SK-N-SH (cell line): ENCODE measurements around the gene MAGI2.

ENCODE experiments used
- CHD2 ChIP-seq: fragments of 150-350 bp; IDR thresholded peaks from 2 replicates; pipeline ENCODE4 v1.6.1; 2018; ENCODE audit warnings: low read length; ENCODE audit not compliant: partially characterized antibody
- CTCF ChIP-seq: fragments of 200-600 bp; sonication (generic); IDR thresholded peaks from 2 replicates; pipeline ENCODE4 v1.6.1; 2017; ENCODE audit warnings: antibody characterized with exemption, mild to moderate bottlenecking, moderate library complexity
- EP300 ChIP-seq, 2 experiments: IDR thresholded peaks; 2 replicates each; pipeline versions ENCODE4 v1.4.0 to v1.6.1; 2012; ENCODE audit warnings: borderline replicate concordance in 1 of 2, low read depth in 1 of 2, low read length in 1 of 2
- FOXJ3 ChIP-seq: sonication (generic); formaldehyde crosslinking; IDR thresholded peaks from 2 replicates; pipeline ENCODE4 v1.5.1; 2020; ENCODE audit warnings: mild to moderate bottlenecking, missing genetic modification reagents
- GABPA ChIP-seq: IDR thresholded peaks from 2 replicates; pipeline ENCODE4 v1.4.0; 2012; ENCODE audit warnings: low read depth, mild to moderate bottlenecking
- RAD21 ChIP-seq: IDR thresholded peaks from 2 replicates; pipeline ENCODE4 v1.6.1; 2012; ENCODE audit warnings: mild to moderate bottlenecking, low read length
- SMC3 ChIP-seq: IDR thresholded peaks from 2 replicates; pipeline ENCODE4 v1.6.1; 2012; ENCODE audit warnings: low read depth, low read length, improper control_type of control experiment

GRCh38 chr7:79332091-79332490 lies 121.4 kb downstream of the MAGI2 start:
- no peak for TF ChIP-seq CTCF
- no peak for TF ChIP-seq EP300 (IDR thresholded peaks at IDR 0.05; ENCODE audit: borderline replicate concordance in 1 of 2, low read depth in 1 of 2, low read length in 1 of 2)
- TF ChIP-seq GABPA, result no peak
- no peak for TF ChIP-seq SMC3
- TF ChIP-seq CHD2, result no peak
- no peak for TF ChIP-seq RAD21
- no peak for TF ChIP-seq FOXJ3 (CRISPR knock-in tag)
